HepG2 (cell line): ENCODE measurements around the gene ALMS1. TPM values are rescaled to one million over a fixed set of nuclear protein-coding genes. Genes with fewer than 3 reads are reported as not detected.

ENCODE experiments used
- ATAC-seq: fragments of 200-7000 bp; cut with Tn5 transposase; 3 replicates; pipeline ENCODE4 v1.9.1; 2020; ENCODE audit warnings: mild to moderate bottlenecking, moderate library complexity
- BruUV-seq: library from RNA; stranded (reverse); fragments of 400-500 nt; replicated peaks from 2 replicates; lab custom pipeline; 2021; lab: Mats Ljungman, UMichigan
- CTCF ChIA-PET: fragments of 300-600 bp; formaldehyde crosslinking; extraction: SDS; loops from one replicate; lab custom pipeline; 2021; ENCODE audit warnings: low total read pairs, inconsistent platforms, low intra/inter-chr PET ratio; lab: Yijun Ruan, JAX
- POLR2A ChIA-PET: fragments of 350-600 bp; sonication (Branson Sonifier 250); formaldehyde crosslinking; loops from one replicate; lab custom pipeline; 2020; ENCODE audit warnings: antibody characterized with exemption, inconsistent platforms; lab: Yijun Ruan, JAX
- DNase-seq: peaks from one replicate; pipeline ENCODE4 v3.0.0-alpha.2; 2015; ENCODE audit warnings: low spot score
- FAIRE-seq: peaks from 3 replicates; lab custom pipeline; 2011; peaks lifted over from hg19 to GRCh38; lab: Jason Lieb, UNC
- H2AFZ ChIP-seq: one replicate; pipeline ENCODE4 v1.6.1; 2011; ENCODE audit warnings: low read length, inconsistent platforms
- H3K27ac ChIP-seq: fragments of 300-600 bp; 3 replicates; pipeline ENCODE4 v1.8.0; 2011; ENCODE audit warnings: mixed run types, mild to moderate bottlenecking, mixed read lengths, low read length, inconsistent platforms; ENCODE audit not compliant: insufficient read depth; ENCODE audit errors: extremely low read length
- H3K27me3 ChIP-seq, 2 experiments: fragments of 200-600 bp in 1 of 2; 2 replicates in 1 of 2; 3 replicates in 1 of 2; pipeline versions ENCODE4 v1.6.0 to v1.8.0; 2011; ENCODE audit warnings: low read length in 2 of 2, mild to moderate bottlenecking in 2 of 2, moderate library complexity in 2 of 2, inconsistent platforms in 1 of 2; ENCODE audit not compliant: insufficient read depth in 2 of 2, control insufficient read depth in 1 of 2
- H3K36me3 ChIP-seq, 2 experiments: fragments of 200-600 bp in 1 of 2; replicated peaks in 1 of 2; 2 replicates in 1 of 2; 3 replicates in 1 of 2; pipeline versions ENCODE4 v1.5.1 to v1.8.0; 2011; ENCODE audit warnings: low read length in 2 of 2, inconsistent platforms in 1 of 2; ENCODE audit not compliant: insufficient read depth in 2 of 2, control insufficient read depth in 1 of 2
- H3K4me1 ChIP-seq: 2 replicates; pipeline ENCODE4 v1.5.1; 2012; ENCODE audit warnings: low read length, inconsistent platforms; ENCODE audit not compliant: insufficient read depth
- H3K4me2 ChIP-seq: 2 replicates; pipeline ENCODE4 v1.6.0; 2011; ENCODE audit warnings: low read depth, low read length, inconsistent platforms
- H3K4me3 ChIP-seq, 3 experiments: fragments of 200-600 bp in 1 of 3; sonication (generic), shearing (Covaris generic) in 1 of 3; replicated peaks in 1 of 3; 2 replicates each; pipeline ENCODE4 v1.5.1; 2011 to 2016; ENCODE audit warnings: low read length in 3 of 3, inconsistent platforms in 2 of 3, low read depth in 2 of 3, mild to moderate bottlenecking in 2 of 3, control low read depth in 1 of 3, mixed read lengths in 1 of 3; ENCODE audit not compliant: insufficient read depth in 1 of 3
- H3K79me2 ChIP-seq: one replicate; pipeline ENCODE4 v1.6.1; 2011; ENCODE audit warnings: low read length, inconsistent platforms; ENCODE audit not compliant: insufficient read depth
- H3K9ac ChIP-seq: 2 replicates; pipeline ENCODE4 v1.6.0; 2011; ENCODE audit warnings: mild to moderate bottlenecking, low read depth, low read length, inconsistent platforms; ENCODE audit not compliant: insufficient read depth
- H3K9me3 ChIP-seq: 2 replicates; pipeline ENCODE4 v1.5.1; 2012; ENCODE audit warnings: mild to moderate bottlenecking, low read length
- H4K20me1 ChIP-seq: 2 replicates; pipeline ENCODE4 v1.6.0; 2011; ENCODE audit warnings: inconsistent platforms, mild to moderate bottlenecking, low read length, moderate library complexity; ENCODE audit not compliant: insufficient read depth
- AKAP8 ChIP-seq: sonication (generic); formaldehyde crosslinking; IDR thresholded peaks from 2 replicates; pipeline ENCODE4 v1.5.1; 2020; ENCODE audit warnings: mild to moderate bottlenecking, missing genetic modification reagents
- ARHGAP35 ChIP-seq: sonication (generic); formaldehyde crosslinking; IDR thresholded peaks from 2 replicates; pipeline ENCODE4 v1.9.0; 2022; ENCODE audit warnings: mild to moderate bottlenecking, inconsistent platforms, moderate library complexity, missing genetic modification reagents, borderline replicate concordance
- ARNTL ChIP-seq: sonication (generic); formaldehyde crosslinking; IDR thresholded peaks from 2 replicates; pipeline ENCODE4 v1.4.0; 2020; ENCODE audit warnings: mild to moderate bottlenecking, missing genetic modification reagents
- ATF1 ChIP-seq: IDR thresholded peaks from 2 replicates; pipeline ENCODE4 v1.6.1; 2016; ENCODE audit warnings: mild to moderate bottlenecking, control low read depth
- DMAP1 ChIP-seq: IDR thresholded peaks from 2 replicates; pipeline ENCODE4 v1.6.1; 2016
- FOXC1 ChIP-seq: sonication (generic); formaldehyde crosslinking; IDR thresholded peaks from 2 replicates; pipeline ENCODE4 v1.8.0; 2022; ENCODE audit warnings: mild to moderate bottlenecking, missing genetic modification reagents, borderline replicate concordance
- FOXJ3 ChIP-seq: sonication (generic); formaldehyde crosslinking; IDR thresholded peaks from 2 replicates; pipeline ENCODE4 v1.4.0; 2020; ENCODE audit warnings: missing genetic modification reagents, mild to moderate bottlenecking, borderline replicate concordance
- GMEB2 ChIP-seq: IDR thresholded peaks from 2 replicates; pipeline ENCODE4 v1.6.1; 2016; ENCODE audit warnings: missing biosample characterization, missing genetic modification reagents, low read depth
- KLF16 ChIP-seq, 2 experiments: sonication (generic) in 1 of 2; formaldehyde crosslinking in 1 of 2; IDR thresholded peaks; 2 replicates each; pipeline versions ENCODE4 v1.6.1 to v1.8.0; 2016 to 2023; ENCODE audit warnings: missing genetic modification reagents in 2 of 2, missing compliant biosample characterization in 1 of 2
- NFRKB ChIP-seq: fragments of 450-650 bp; IDR thresholded peaks from 2 replicates; pipeline ENCODE4 v1.6.1; 2017
- NFYB ChIP-seq: sonication (generic); formaldehyde crosslinking; IDR thresholded peaks from 2 replicates; pipeline ENCODE4 v1.4.0; 2020; ENCODE audit warnings: missing genetic modification reagents
- POLR2G ChIP-seq: fragments of 200-400 bp; formaldehyde crosslinking; IDR thresholded peaks from 2 replicates; pipeline ENCODE4 v1.6.1; 2018; ENCODE audit warnings: mild to moderate bottlenecking, low read depth, low read length, moderate library complexity
- RXRB ChIP-seq: IDR thresholded peaks from 2 replicates; pipeline ENCODE4 v1.6.1; 2016; ENCODE audit warnings: borderline replicate concordance, missing genetic modification reagents, missing compliant biosample characterization
- SUZ12 ChIP-seq: fragments of 150-350 bp; IDR thresholded peaks from 2 replicates; pipeline ENCODE4 v1.6.1; 2014; ENCODE audit warnings: low read depth, low read length
- ZC3H13 ChIP-seq: sonication (generic); formaldehyde crosslinking; IDR thresholded peaks from 2 replicates; pipeline ENCODE4 v1.8.1; 2023; ENCODE audit warnings: mild to moderate bottlenecking, missing genetic modification reagents, moderate library complexity
- ZNF101 ChIP-seq: sonication (generic); formaldehyde crosslinking; IDR thresholded peaks from 2 replicates; pipeline ENCODE4 v1.4.0; 2020; ENCODE audit warnings: mild to moderate bottlenecking, low read depth, missing genetic modification reagents, borderline replicate concordance
- ZNF567 ChIP-seq: sonication (generic); formaldehyde crosslinking; IDR thresholded peaks from 2 replicates; pipeline ENCODE4 v1.8.1; 2023; ENCODE audit warnings: mild to moderate bottlenecking, missing genetic modification reagents, borderline replicate concordance
- ZNF768 ChIP-seq: sonication (generic); formaldehyde crosslinking; IDR thresholded peaks from 2 replicates; pipeline ENCODE4 v1.4.0; 2020; ENCODE audit warnings: missing genetic modification reagents
- WGBS: methylation state at CpG from one replicate; pipeline ENCODE4 v1.1.6; 2017; ENCODE audit warnings: low lambda C conversion rate; 5-methylcytosine and 5-hydroxymethylcytosine counted together
- in situ Hi-C: cut with HindIII; loops from 2 replicates; pipeline ENCODE4 v1.10.0; 2017; ENCODE audit warnings: low pct_unique_long_range_greater_than_20kb; ENCODE audit not compliant: extremely low pct_ligation_motif_present
- intact Hi-C: fragments of 100-400 bp; cut with micrococcal nuclease; formaldehyde crosslinking; loops from one replicate; pipeline ENCODE4 v1.10.0; 2022; ENCODE audit not compliant: unreplicated experiment
- polyA plus RNA-seq, 8 experiments: library from polyadenylated mRNA; depleted of rRNA in 3 of 8; stranded (reverse) in 7 of 8; unstranded in 1 of 8; fragments of >200 nt; fragmentation: Illumina TruSeq in 4 of 8; extraction: Trizol in 4 of 8; gene quantifications; 2 replicates each; pipeline versions ENCODE4 v1.2.1 to v1.2.3, GENCODE V29; 2011 to 2016; ENCODE audit warnings: low read depth in 4 of 8, missing spikeins in 1 of 8, mixed read lengths in 1 of 8; ENCODE audit not compliant: insufficient read depth in 1 of 8
- total RNA-seq, 5 experiments: library from RNA; depleted of rRNA; stranded (reverse); fragments of >200 nt; fragmentation: Illumina TruSeq; extraction: Trizol; gene quantifications; 2 replicates each; pipeline ENCODE4 v1.2.3, GENCODE V29; 2016; ENCODE audit warnings: low read depth in 1 of 5
- TF ChIP-seq, protein P1 (sequence below), 2 experiments: sonication (generic) in 1 of 2; formaldehyde crosslinking in 1 of 2; IDR thresholded peaks; 2 replicates each; pipeline versions ENCODE4 v1.5.1 to v1.6.1; 2011 to 2020; ENCODE audit warnings: borderline replicate concordance in 1 of 2, low read depth in 1 of 2, low read length in 1 of 2, mild to moderate bottlenecking in 1 of 2, missing genetic modification reagents in 1 of 2, moderate library complexity in 1 of 2
- TF ChIP-seq, protein P2 (sequence below): sonication (generic); formaldehyde crosslinking; IDR thresholded peaks from 2 replicates; pipeline ENCODE4 v1.4.0; 2020; ENCODE audit warnings: mild to moderate bottlenecking, missing genetic modification reagents

Gene ALMS1
- total and polyA plus RNA-seq, 2 of the 13 experiments (the other 11 are each of a cell fraction or from before 2014, with no cell fraction given) = 12.9 to 21.2 TPM

GRCh38 chr2:73408198-73408597 is 22.6 kb downstream of the ALMS1 start:
- in situ Hi-C loops = no loop called here
- CTCF ChIA-PET = no interaction called here
- no peak for FAIRE-seq

More at GRCh38 chr2:73408198-73408597, 22.6 kb downstream of the ALMS1 start:
- 85% methylated on average over 3 of the region's 3 CpGs for WGBS
- H3K4me1 ChIP-seq = no peaks in the 10 kb centered on the region
- BruUV-seq = no TSS peak
- TF ChIP-seq GMEB2 (CRISPR knock-in tag) (no peak), FOXJ3 (CRISPR knock-in tag) (no peak), KLF16 (CRISPR knock-in tag; IDR thresholded peaks at IDR 0.05) (no peak), ARHGAP35 (CRISPR knock-in tag) (no peak), AKAP8 (no peak), POLR2G (no peak), RXRB (CRISPR knock-in tag) (no peak), DMAP1 (no peak), ZNF567 (CRISPR knock-in tag) (no peak), ZNF101 (CRISPR knock-in tag) (no peak), FOXC1 (CRISPR knock-in tag) (no peak), ZC3H13 (no peak), ATF1 (CRISPR knock-in tag) (no peak), SUZ12 (no peak), ARNTL (CRISPR knock-in tag) (no peak), NFYB (CRISPR knock-in tag) (no peak), NFRKB (no peak), ZNF768 (CRISPR knock-in tag) (no peak)
- TF ChIP-seq, protein P1, sequence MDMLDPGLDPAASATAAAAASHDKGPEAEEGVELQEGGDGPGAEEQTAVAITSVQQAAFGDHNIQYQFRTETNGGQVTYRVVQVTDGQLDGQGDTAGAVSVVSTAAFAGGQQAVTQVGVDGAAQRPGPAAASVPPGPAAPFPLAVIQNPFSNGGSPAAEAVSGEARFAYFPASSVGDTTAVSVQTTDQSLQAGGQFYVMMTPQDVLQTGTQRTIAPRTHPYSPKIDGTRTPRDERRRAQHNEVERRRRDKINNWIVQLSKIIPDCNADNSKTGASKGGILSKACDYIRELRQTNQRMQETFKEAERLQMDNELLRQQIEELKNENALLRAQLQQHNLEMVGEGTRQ (IDR thresholded peaks at IDR 0.05; ENCODE audit: low read depth, low read length) = no peak
- TF ChIP-seq, protein P1 (CRISPR knock-in tag; IDR thresholded peaks at IDR 0.05; ENCODE audit: borderline replicate concordance) = no peak
- TF ChIP-seq, protein P2, sequence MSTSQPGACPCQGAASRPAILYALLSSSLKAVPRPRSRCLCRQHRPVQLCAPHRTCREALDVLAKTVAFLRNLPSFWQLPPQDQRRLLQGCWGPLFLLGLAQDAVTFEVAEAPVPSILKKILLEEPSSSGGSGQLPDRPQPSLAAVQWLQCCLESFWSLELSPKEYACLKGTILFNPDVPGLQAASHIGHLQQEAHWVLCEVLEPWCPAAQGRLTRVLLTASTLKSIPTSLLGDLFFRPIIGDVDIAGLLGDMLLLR = no peak
- ATAC-seq (no peak), DNase-seq (no peak)
- peaks cover 14% of the 10 kb centered on the region for H3K9me3 ChIP-seq
- intact Hi-C loops = no loop called here
- no peak overlapping the region for H3K4me3 ChIP-seq
- no peak overlapping the region for H3K4me2 ChIP-seq
- H3K27ac ChIP-seq = no peak overlapping the region
- H3K36me3 ChIP-seq = peaks cover 3% of the 10 kb centered on the region in 2 experiments; a peak in 4 of 5 replicates
- no peaks in the 10 kb centered on the region; a peak in 1 of 5 replicates for H3K27me3 ChIP-seq
- peaks cover 10% of the 10 kb centered on the region for H3K79me2 ChIP-seq
- no peak overlapping the region for H3K9ac ChIP-seq
- H4K20me1 ChIP-seq = no peaks in the 10 kb centered on the region; the same call in 1 of the 2 replicates
- POLR2A ChIA-PET = interaction anchor here (0.7 kb wide), 1 partner anchor 184 kb away, joined by 3 read pairs; no protein-coding TSS in a partner anchor
- H2AFZ ChIP-seq = no peak overlapping the region
